Tibial nerve (tissue), 4 donors: ENCODE results near the gene WNT3A. TPM values are rescaled to one million over a fixed set of nuclear protein-coding genes. Genes with fewer than 3 reads are reported as not detected.

Experiments used
- DNase-seq, 2 donors: peaks; one replicate each; pipeline ENCODE4 v3.0.0-alpha.2; 2019; ENCODE audit warnings: low spot score in 2 of 2
- H3K27ac ChIP-seq, 4 donors: fragments of 200-600 bp; sonication (generic) in 3 of 4; one replicate each; pipeline ENCODE4 v1.5.1; 2017 to 2019; ENCODE audit warnings: mild to moderate bottlenecking in 1 of 4
- H3K27me3 ChIP-seq, 2 donors: fragments of 200-600 bp; sonication (generic) in 1 of 2; one replicate each; pipeline versions ENCODE4 v1.5.1 to v1.6.0; 2017 to 2019
- H3K36me3 ChIP-seq, 3 donors: fragments of 200-600 bp; sonication (generic); one replicate each; pipeline ENCODE4 v1.5.1; 2018 to 2019
- H3K4me1 ChIP-seq, 4 donors: fragments of 200-600 bp; sonication (generic) in 3 of 4; one replicate each; pipeline ENCODE4 v1.5.1; 2017 to 2019
- H3K4me3 ChIP-seq, 4 donors: fragments of 200-600 bp; sonication (generic) in 3 of 4; one replicate each; pipeline ENCODE4 v1.5.1; 2017 to 2019; ENCODE audit warnings: mild to moderate bottlenecking in 1 of 4, moderate library complexity in 1 of 4
- H3K9me3 ChIP-seq, 4 donors: fragments of 200-600 bp; sonication (generic) in 3 of 4; one replicate each; pipeline ENCODE4 v1.5.1; 2017 to 2019
- EP300 ChIP-seq, 2 donors: sonication (generic); formaldehyde crosslinking; IDR thresholded peaks; one replicate each; pipeline ENCODE4 v1.6.1; 2017; ENCODE audit warnings: antibody characterized with exemption in 2 of 2, mild to moderate bottlenecking in 1 of 2
- POLR2A ChIP-seq, 2 donors: fragments of 450-650 bp; IDR thresholded peaks; one replicate each; pipeline ENCODE4 v1.6.1; 2017; ENCODE audit warnings: antibody characterized with exemption in 2 of 2, mild to moderate bottlenecking in 2 of 2, moderate library complexity in 2 of 2
- WGBS, 2 donors: methylation state at CpG; one replicate each; pipeline ENCODE4 v1.1.5; 2018; 5-methylcytosine and 5-hydroxymethylcytosine counted together
- total RNA-seq, 4 donors: library from RNA; depleted of rRNA; stranded (reverse); fragments of >200 nt; gene quantifications; one replicate each; pipeline ENCODE4 v1.1.0, GENCODE V29; 2016
- TF ChIP-seq, protein P1 (sequence below), 5 experiments: fragments of 200-600 bp in 3 of 5; fragments of 450-650 bp in 2 of 5; sonication (generic) in 3 of 5; IDR thresholded peaks; one replicate each; pipeline ENCODE4 v1.5.1; 2016 to 2019; ENCODE audit warnings: antibody characterized with exemption in 5 of 5, mild to moderate bottlenecking in 3 of 5, moderate library complexity in 2 of 5

Gene WNT3A
- total RNA-seq, 4 donors from 2014 or later = not detected

DNA sequence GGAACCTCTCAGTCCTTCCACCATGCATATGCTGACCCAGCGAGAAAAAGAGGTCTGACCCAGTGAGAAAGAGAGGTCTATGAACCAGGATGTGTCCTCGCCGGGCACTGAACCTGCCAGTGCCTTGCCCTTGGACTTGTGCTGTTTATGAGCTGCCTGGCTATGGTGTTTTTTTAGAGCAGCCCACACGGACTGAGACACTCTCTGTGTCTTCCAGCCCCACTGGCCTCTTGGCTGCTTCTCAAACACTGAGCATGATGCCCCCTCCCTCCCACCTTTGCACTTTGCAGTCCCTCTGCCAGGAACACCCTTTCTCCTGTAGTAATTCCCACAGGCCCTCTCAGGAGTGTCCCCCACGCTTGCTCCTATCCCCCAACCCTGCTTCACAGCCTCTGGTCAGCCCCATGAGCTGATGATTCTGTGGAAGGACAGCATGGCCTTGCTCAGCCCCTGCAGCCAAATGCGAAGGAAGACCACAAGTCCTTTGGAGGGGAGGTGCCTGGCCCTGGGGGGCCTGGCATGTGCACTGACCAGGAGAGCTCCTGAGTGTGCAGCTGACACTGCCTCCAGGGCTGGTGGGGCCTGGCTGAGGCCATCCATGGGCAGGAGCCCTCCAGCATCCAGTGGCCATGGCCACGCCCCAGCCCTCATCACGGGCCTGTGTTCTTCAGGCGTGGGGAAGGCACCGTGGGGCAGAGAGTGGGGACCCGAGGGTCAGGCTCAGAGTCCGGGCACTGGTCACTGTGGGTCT, 23.8 kb downstream of the WNT3A start:
- Histone ChIP-seq H3K4me1 (no peaks in the 10 kb centered on the region), H3K9me3 (peaks cover 0 to 36% (median 6%) of the 10 kb centered on the region in 4 donors), H3K36me3 (no peaks in the 10 kb centered on the region), H3K4me3 (no peak overlapping the region), H3K27ac (no peak overlapping the region), H3K27me3 (peaks cover 0 to 4% of the 10 kb centered on the region in 2 donors)
- TF ChIP-seq POLR2A (IDR thresholded peaks at IDR 0.05) = no peak
- no peak for TF ChIP-seq EP300 (IDR thresholded peaks at IDR 0.05)
- TF ChIP-seq, protein P1, sequence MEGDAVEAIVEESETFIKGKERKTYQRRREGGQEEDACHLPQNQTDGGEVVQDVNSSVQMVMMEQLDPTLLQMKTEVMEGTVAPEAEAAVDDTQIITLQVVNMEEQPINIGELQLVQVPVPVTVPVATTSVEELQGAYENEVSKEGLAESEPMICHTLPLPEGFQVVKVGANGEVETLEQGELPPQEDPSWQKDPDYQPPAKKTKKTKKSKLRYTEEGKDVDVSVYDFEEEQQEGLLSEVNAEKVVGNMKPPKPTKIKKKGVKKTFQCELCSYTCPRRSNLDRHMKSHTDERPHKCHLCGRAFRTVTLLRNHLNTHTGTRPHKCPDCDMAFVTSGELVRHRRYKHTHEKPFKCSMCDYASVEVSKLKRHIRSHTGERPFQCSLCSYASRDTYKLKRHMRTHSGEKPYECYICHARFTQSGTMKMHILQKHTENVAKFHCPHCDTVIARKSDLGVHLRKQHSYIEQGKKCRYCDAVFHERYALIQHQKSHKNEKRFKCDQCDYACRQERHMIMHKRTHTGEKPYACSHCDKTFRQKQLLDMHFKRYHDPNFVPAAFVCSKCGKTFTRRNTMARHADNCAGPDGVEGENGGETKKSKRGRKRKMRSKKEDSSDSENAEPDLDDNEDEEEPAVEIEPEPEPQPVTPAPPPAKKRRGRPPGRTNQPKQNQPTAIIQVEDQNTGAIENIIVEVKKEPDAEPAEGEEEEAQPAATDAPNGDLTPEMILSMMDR (IDR thresholded peaks at IDR 0.05) = no peak
- no peak for DNase-seq
- 82 to 86% methylated on average over 12 of the region's 12 CpGs for WGBS, 2 donors

GRCh38 chr1:228031276-228031995, 24.6 kb downstream of the WNT3A start:
- no peak for DNase-seq
- TF ChIP-seq, protein P1 (IDR thresholded peaks at IDR 0.05) = no peak
- no peak overlapping the region for H3K27ac ChIP-seq
- peaks cover 0 to 34% (median 6%) of the 10 kb centered on the region in 4 donors for H3K9me3 ChIP-seq
- H3K36me3 ChIP-seq = no peaks in the 10 kb centered on the region
- H3K4me1 ChIP-seq = no peaks in the 10 kb centered on the region
- peaks cover 0 to 12% of the 10 kb centered on the region in 2 donors for H3K27me3 ChIP-seq
- 85 to 88% methylated on average over 9 of the region's 9 CpGs for WGBS, 2 donors
- no peak overlapping the region for H3K4me3 ChIP-seq

- peaks cover 0 to 18% of the 10 kb centered on the region in 2 donors for H3K27me3 ChIP-seq
- no peak overlapping the region for H3K27ac ChIP-seq
- H3K4me3 ChIP-seq = no peak overlapping the region
- no peaks in the 10 kb centered on the region for H3K36me3 ChIP-seq
- 73 to 97% methylated on average over 3 to 5 of the region's 5 CpGs for WGBS, 2 donors
- no peak for DNase-seq
- H3K4me1 ChIP-seq = no peaks in the 10 kb centered on the region
- TF ChIP-seq EP300 (IDR thresholded peaks at IDR 0.05) (no peak), POLR2A (IDR thresholded peaks at IDR 0.05) (no peak)
- TF ChIP-seq, protein P1 (IDR thresholded peaks at IDR 0.05) = no peak
- H3K9me3 ChIP-seq = peaks cover 0 to 31% (median 6%) of the 10 kb centered on the region in 4 donors
Measured at GRCh38 chr1:228032041-228032440, 25.2 kb downstream of the WNT3A start.

GRCh38 chr1:228033376-228033775, 26.6 kb downstream of the WNT3A start:
- Histone ChIP-seq H3K4me3 (no peak overlapping the region), H3K4me1 (peaks cover 0 to 10% (median 2%) of the 10 kb centered on the region in 4 donors), H3K9me3 (peaks cover 0 to 22% (median 6%) of the 10 kb centered on the region in 4 donors), H3K36me3 (no peaks in the 10 kb centered on the region), H3K27me3 (peaks cover 0 to 30% of the 10 kb centered on the region in 2 donors), H3K27ac (no peak overlapping the region)
- 84 to 92% methylated on average over 2 of the region's 2 CpGs for WGBS, 2 donors
- TF ChIP-seq, protein P1 (IDR thresholded peaks at IDR 0.05) = no peak
- TF ChIP-seq EP300 (IDR thresholded peaks at IDR 0.05) (no peak), POLR2A (IDR thresholded peaks at IDR 0.05) (no peak)
- DNase-seq = no peak
